GM12874 (cell line): ENCODE data around the gene CMYA5.

Experiments
- TF ChIP-seq, protein P1 (sequence below): IDR thresholded peaks from 2 replicates; pipeline ENCODE4 v1.5.1; 2011; ENCODE audit warnings: low read depth, mild to moderate bottlenecking, control low read depth, low read length, moderate library complexity; ENCODE audit not compliant: insufficient read depth

Gene CMYA5

DNA sequence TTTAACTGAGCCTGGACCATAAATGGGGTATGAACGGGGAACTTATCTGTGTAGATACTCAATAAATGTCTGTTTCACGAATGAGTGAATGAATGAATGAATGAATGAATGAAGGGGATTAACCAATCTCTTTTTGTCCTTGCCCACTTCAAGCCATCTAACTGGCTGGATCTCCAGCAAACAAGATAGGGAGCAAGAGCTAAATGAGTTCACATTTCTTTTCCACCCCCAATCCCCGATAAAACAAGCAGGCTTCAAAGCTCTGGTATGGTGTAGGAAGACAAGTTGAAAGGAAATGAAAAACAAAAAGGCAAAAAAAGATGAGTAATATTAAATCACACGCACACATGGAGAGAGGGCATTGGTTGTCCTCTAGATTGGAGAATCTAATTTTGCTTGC, 84.0 kb downstream of the CMYA5 start:
- TF ChIP-seq, protein P1, sequence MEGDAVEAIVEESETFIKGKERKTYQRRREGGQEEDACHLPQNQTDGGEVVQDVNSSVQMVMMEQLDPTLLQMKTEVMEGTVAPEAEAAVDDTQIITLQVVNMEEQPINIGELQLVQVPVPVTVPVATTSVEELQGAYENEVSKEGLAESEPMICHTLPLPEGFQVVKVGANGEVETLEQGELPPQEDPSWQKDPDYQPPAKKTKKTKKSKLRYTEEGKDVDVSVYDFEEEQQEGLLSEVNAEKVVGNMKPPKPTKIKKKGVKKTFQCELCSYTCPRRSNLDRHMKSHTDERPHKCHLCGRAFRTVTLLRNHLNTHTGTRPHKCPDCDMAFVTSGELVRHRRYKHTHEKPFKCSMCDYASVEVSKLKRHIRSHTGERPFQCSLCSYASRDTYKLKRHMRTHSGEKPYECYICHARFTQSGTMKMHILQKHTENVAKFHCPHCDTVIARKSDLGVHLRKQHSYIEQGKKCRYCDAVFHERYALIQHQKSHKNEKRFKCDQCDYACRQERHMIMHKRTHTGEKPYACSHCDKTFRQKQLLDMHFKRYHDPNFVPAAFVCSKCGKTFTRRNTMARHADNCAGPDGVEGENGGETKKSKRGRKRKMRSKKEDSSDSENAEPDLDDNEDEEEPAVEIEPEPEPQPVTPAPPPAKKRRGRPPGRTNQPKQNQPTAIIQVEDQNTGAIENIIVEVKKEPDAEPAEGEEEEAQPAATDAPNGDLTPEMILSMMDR, result no peak

GRCh38 chr5:79774171-79774854, 84.7 kb downstream of the CMYA5 start:
- TF ChIP-seq, protein P1, result peak; percentile 35; the same call in 1 of the 2 replicates

- TF ChIP-seq, protein P1, result no peak
Measured at GRCh38 chr5:79774855-79775237, 85.2 kb downstream of the CMYA5 start.

DNA sequence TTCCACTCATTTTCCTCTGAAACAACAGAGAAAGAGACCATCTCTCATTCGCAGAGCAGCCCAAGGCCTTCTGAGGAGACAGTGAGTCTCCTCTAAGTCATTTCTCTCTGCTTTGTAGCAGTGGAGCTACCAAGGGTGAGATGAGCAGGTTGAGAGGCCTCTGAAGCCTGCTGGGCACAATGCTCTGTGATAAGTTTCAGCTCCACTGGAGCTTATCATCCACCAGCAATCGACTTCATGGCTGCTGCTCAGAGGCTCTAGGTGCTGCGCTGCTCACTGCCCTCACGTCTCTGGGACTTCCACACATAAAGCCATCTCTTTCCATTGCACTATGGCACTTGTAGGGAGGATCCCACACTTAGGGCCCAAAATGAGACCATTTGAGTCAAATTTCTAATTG, 96.3 kb downstream of the CMYA5 start:
- TF ChIP-seq, protein P1, result no peak

DNA sequence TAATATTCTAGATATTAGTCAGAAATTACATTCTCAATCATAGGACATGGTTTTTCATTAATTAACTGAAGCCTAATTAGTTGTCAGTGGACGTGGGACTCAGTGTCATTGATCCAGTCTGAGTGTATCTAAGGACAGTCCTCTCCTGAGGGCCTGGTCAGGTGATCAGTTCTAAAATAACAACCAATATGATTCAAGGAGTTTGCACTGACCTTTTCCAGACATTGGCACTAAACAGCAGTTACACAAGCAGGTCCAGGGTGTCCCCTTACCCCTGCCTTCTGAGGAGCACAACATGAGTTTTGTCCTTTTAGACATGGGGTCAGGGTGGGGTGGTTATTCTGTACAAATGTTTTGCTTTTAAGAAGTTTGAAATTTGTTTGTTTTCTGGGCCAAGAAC, 97.8 kb downstream of the CMYA5 start:
- TF ChIP-seq, protein P1, result no peak

GRCh38 chr5:79791843-79792242, 102.2 kb downstream of the CMYA5 start:
- TF ChIP-seq, protein P1, result no peak

DNA sequence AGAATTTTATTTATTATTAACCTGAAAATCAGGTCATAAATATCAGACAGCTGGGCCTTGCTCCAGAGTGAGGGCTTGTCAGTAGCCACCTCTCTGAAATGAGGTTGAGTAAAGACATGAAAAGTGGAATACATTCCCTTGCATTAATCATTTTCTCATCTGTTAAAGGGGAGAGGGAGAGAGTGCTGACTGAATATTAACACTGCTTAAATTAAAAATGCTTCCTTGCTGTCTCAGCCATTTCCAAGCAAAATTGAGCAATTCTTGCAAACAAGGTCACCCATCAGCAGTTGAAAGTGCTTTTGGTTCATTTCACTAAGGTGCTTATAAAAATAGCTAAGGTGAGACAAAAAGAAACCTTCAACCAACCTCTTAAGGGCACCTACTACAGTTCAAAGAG, 102.8 kb downstream of the CMYA5 start:
- TF ChIP-seq, protein P1, result no peak
